Measurements from ENCODE around the gene SLC7A8.

- TF ChIP-seq, protein P1, sequence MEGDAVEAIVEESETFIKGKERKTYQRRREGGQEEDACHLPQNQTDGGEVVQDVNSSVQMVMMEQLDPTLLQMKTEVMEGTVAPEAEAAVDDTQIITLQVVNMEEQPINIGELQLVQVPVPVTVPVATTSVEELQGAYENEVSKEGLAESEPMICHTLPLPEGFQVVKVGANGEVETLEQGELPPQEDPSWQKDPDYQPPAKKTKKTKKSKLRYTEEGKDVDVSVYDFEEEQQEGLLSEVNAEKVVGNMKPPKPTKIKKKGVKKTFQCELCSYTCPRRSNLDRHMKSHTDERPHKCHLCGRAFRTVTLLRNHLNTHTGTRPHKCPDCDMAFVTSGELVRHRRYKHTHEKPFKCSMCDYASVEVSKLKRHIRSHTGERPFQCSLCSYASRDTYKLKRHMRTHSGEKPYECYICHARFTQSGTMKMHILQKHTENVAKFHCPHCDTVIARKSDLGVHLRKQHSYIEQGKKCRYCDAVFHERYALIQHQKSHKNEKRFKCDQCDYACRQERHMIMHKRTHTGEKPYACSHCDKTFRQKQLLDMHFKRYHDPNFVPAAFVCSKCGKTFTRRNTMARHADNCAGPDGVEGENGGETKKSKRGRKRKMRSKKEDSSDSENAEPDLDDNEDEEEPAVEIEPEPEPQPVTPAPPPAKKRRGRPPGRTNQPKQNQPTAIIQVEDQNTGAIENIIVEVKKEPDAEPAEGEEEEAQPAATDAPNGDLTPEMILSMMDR (IDR thresholded peaks at IDR 0.05), result no peak
- TF ChIP-seq EZH2 (IDR thresholded peaks at IDR 0.05), result no peak
These were observed 24.7 kb downstream of the SLC7A8 start for GRCh38 chr14:23158779-23159178.

Measured in neural progenitor cell (in vitro differentiated cells).